HepG2 (cell line): ENCODE results near the gene SHISA9. TPM values are rescaled to one million over a fixed set of nuclear protein-coding genes. Genes with fewer than 3 reads are reported as not detected.
A peak's percentile ranks its signal among the peaks of the same experiment; 100 is the strongest.

ENCODE experiments used
- ATAC-seq: fragments of 200-7000 bp; cut with Tn5 transposase; 3 replicates; pipeline ENCODE4 v1.9.1; 2020; ENCODE audit warnings: mild to moderate bottlenecking, moderate library complexity
- BruUV-seq: library from RNA; stranded (reverse); fragments of 400-500 nt; replicated peaks from 2 replicates; lab custom pipeline; 2021; lab: Mats Ljungman, UMichigan
- CTCF ChIA-PET: fragments of 300-600 bp; formaldehyde crosslinking; extraction: SDS; loops from one replicate; lab custom pipeline; 2021; ENCODE audit warnings: low total read pairs, inconsistent platforms, low intra/inter-chr PET ratio; lab: Yijun Ruan, JAX
- POLR2A ChIA-PET: fragments of 350-600 bp; sonication (Branson Sonifier 250); formaldehyde crosslinking; loops from one replicate; lab custom pipeline; 2020; ENCODE audit warnings: antibody characterized with exemption, inconsistent platforms; lab: Yijun Ruan, JAX
- DNase-seq: peaks from one replicate; pipeline ENCODE4 v3.0.0-alpha.2; 2015; ENCODE audit warnings: low spot score
- FAIRE-seq: peaks from 3 replicates; lab custom pipeline; 2011; peaks lifted over from hg19 to GRCh38; lab: Jason Lieb, UNC
- H2AFZ ChIP-seq: one replicate; pipeline ENCODE4 v1.6.1; 2011; ENCODE audit warnings: low read length, inconsistent platforms
- H3K27ac ChIP-seq: fragments of 300-600 bp; 3 replicates; pipeline ENCODE4 v1.8.0; 2011; ENCODE audit warnings: mixed run types, mild to moderate bottlenecking, mixed read lengths, low read length, inconsistent platforms; ENCODE audit not compliant: insufficient read depth; ENCODE audit errors: extremely low read length
- H3K27me3 ChIP-seq, 2 experiments: fragments of 200-600 bp in 1 of 2; 2 replicates in 1 of 2; 3 replicates in 1 of 2; pipeline versions ENCODE4 v1.6.0 to v1.8.0; 2011; ENCODE audit warnings: low read length in 2 of 2, mild to moderate bottlenecking in 2 of 2, moderate library complexity in 2 of 2, inconsistent platforms in 1 of 2; ENCODE audit not compliant: insufficient read depth in 2 of 2, control insufficient read depth in 1 of 2
- H3K36me3 ChIP-seq, 2 experiments: fragments of 200-600 bp in 1 of 2; replicated peaks in 1 of 2; 2 replicates in 1 of 2; 3 replicates in 1 of 2; pipeline versions ENCODE4 v1.5.1 to v1.8.0; 2011; ENCODE audit warnings: low read length in 2 of 2, inconsistent platforms in 1 of 2; ENCODE audit not compliant: insufficient read depth in 2 of 2, control insufficient read depth in 1 of 2
- H3K4me1 ChIP-seq: 2 replicates; pipeline ENCODE4 v1.5.1; 2012; ENCODE audit warnings: low read length, inconsistent platforms; ENCODE audit not compliant: insufficient read depth
- H3K4me2 ChIP-seq: 2 replicates; pipeline ENCODE4 v1.6.0; 2011; ENCODE audit warnings: low read depth, low read length, inconsistent platforms
- H3K4me3 ChIP-seq, 3 experiments: fragments of 200-600 bp in 1 of 3; sonication (generic), shearing (Covaris generic) in 1 of 3; replicated peaks in 1 of 3; 2 replicates each; pipeline ENCODE4 v1.5.1; 2011 to 2016; ENCODE audit warnings: low read length in 3 of 3, inconsistent platforms in 2 of 3, low read depth in 2 of 3, mild to moderate bottlenecking in 2 of 3, control low read depth in 1 of 3, mixed read lengths in 1 of 3; ENCODE audit not compliant: insufficient read depth in 1 of 3
- H3K79me2 ChIP-seq: one replicate; pipeline ENCODE4 v1.6.1; 2011; ENCODE audit warnings: low read length, inconsistent platforms; ENCODE audit not compliant: insufficient read depth
- H3K9ac ChIP-seq: 2 replicates; pipeline ENCODE4 v1.6.0; 2011; ENCODE audit warnings: mild to moderate bottlenecking, low read depth, low read length, inconsistent platforms; ENCODE audit not compliant: insufficient read depth
- H3K9me3 ChIP-seq: 2 replicates; pipeline ENCODE4 v1.5.1; 2012; ENCODE audit warnings: mild to moderate bottlenecking, low read length
- H4K20me1 ChIP-seq: 2 replicates; pipeline ENCODE4 v1.6.0; 2011; ENCODE audit warnings: inconsistent platforms, mild to moderate bottlenecking, low read length, moderate library complexity; ENCODE audit not compliant: insufficient read depth
- E2F1 ChIP-seq: sonication (generic); formaldehyde crosslinking; IDR thresholded peaks from 2 replicates; pipeline ENCODE4 v1.5.0; 2020; ENCODE audit warnings: missing genetic modification reagents
- EZH2 ChIP-seq: conservative IDR thresholded peaks from 2 replicates; pipeline ENCODE4 v1.6.1; 2012; ENCODE audit warnings: mild to moderate bottlenecking, low read depth, low read length, moderate library complexity
- IRF2 ChIP-seq: IDR thresholded peaks from 2 replicates; pipeline ENCODE4 v1.6.1; 2018; ENCODE audit warnings: missing genetic modification reagents, missing compliant biosample characterization
- SUZ12 ChIP-seq: fragments of 150-350 bp; IDR thresholded peaks from 2 replicates; pipeline ENCODE4 v1.6.1; 2014; ENCODE audit warnings: low read depth, low read length
- ZNF777 ChIP-seq: sonication (generic); formaldehyde crosslinking; IDR thresholded peaks from 2 replicates; pipeline ENCODE4 v1.4.0; 2020; ENCODE audit warnings: missing genetic modification reagents
- WGBS: methylation state at CpG from one replicate; pipeline ENCODE4 v1.1.6; 2017; ENCODE audit warnings: low lambda C conversion rate; 5-methylcytosine and 5-hydroxymethylcytosine counted together
- in situ Hi-C: cut with HindIII; loops from 2 replicates; pipeline ENCODE4 v1.10.0; 2017; ENCODE audit warnings: low pct_unique_long_range_greater_than_20kb; ENCODE audit not compliant: extremely low pct_ligation_motif_present
- intact Hi-C: fragments of 100-400 bp; cut with micrococcal nuclease; formaldehyde crosslinking; loops from one replicate; pipeline ENCODE4 v1.10.0; 2022; ENCODE audit not compliant: unreplicated experiment
- polyA plus RNA-seq, 8 experiments: library from polyadenylated mRNA; depleted of rRNA in 3 of 8; stranded (reverse) in 7 of 8; unstranded in 1 of 8; fragments of >200 nt; fragmentation: Illumina TruSeq in 4 of 8; extraction: Trizol in 4 of 8; gene quantifications; 2 replicates each; pipeline versions ENCODE4 v1.2.1 to v1.2.3, GENCODE V29; 2011 to 2016; ENCODE audit warnings: low read depth in 4 of 8, missing spikeins in 1 of 8, mixed read lengths in 1 of 8; ENCODE audit not compliant: insufficient read depth in 1 of 8
- total RNA-seq, 5 experiments: library from RNA; depleted of rRNA; stranded (reverse); fragments of >200 nt; fragmentation: Illumina TruSeq; extraction: Trizol; gene quantifications; 2 replicates each; pipeline ENCODE4 v1.2.3, GENCODE V29; 2016; ENCODE audit warnings: low read depth in 1 of 5
- TF ChIP-seq, protein P1 (sequence below): sonication (generic); formaldehyde crosslinking; conservative IDR thresholded peaks from 2 replicates; pipeline ENCODE4 v1.4.0; 2020; ENCODE audit warnings: missing genetic modification reagents
- TF ChIP-seq, protein P2 (sequence below), 2 experiments: sonication (generic) in 1 of 2; formaldehyde crosslinking in 1 of 2; IDR thresholded peaks; 2 replicates each; pipeline versions ENCODE4 v1.6.1 to v1.9.0; 2014 to 2022; ENCODE audit warnings: antibody characterized with exemption in 1 of 2, borderline replicate concordance in 1 of 2, inconsistent platforms in 1 of 2, low read depth in 1 of 2, missing genetic modification reagents in 1 of 2

Gene SHISA9
- total and polyA plus RNA-seq, 2 of the 13 experiments (the other 11 are each of a cell fraction or from before 2014, with no cell fraction given), result 0.01 TPM; not detected in 1

- in situ Hi-C loops, result no loop called here
- DNase-seq, result no peak
- Histone ChIP-seq H3K4me2 (no peak overlapping the region), H3K9ac (no peak overlapping the region), H3K4me3 (no peak overlapping the region), H4K20me1 (no peaks in the 10 kb centered on the region; the same call in 1 of the 2 replicates), H3K4me1 (no peaks in the 10 kb centered on the region), H2AFZ (no peak overlapping the region), H3K27me3 (peaks cover 14 to 55% of the 10 kb centered on the region in 2 experiments), H3K9me3 (no peaks in the 10 kb centered on the region), H3K36me3 (no peaks in the 10 kb centered on the region), H3K79me2 (no peaks in the 10 kb centered on the region), H3K27ac (no peak overlapping the region)
- BruUV-seq, result no TSS peak
- FAIRE-seq, result no peak
- peak; percentile 8; the same call in 1 of the 3 replicates for ATAC-seq
- TF ChIP-seq ZNF777 (CRISPR knock-in tag), result no peak
- 0 out of 2 replicates have a peak, but pooled peaks have one; percentile 29 for TF ChIP-seq EZH2
- 60% methylated on average over 33 of the region's 37 CpGs for WGBS
- ChIA-PET CTCF (no interaction called here), POLR2A (no interaction called here)
- intact Hi-C loops, result no loop called here
Measured at GRCh38 chr16:12900599-12901203, 697 bp upstream of the SHISA9 start.

DNA sequence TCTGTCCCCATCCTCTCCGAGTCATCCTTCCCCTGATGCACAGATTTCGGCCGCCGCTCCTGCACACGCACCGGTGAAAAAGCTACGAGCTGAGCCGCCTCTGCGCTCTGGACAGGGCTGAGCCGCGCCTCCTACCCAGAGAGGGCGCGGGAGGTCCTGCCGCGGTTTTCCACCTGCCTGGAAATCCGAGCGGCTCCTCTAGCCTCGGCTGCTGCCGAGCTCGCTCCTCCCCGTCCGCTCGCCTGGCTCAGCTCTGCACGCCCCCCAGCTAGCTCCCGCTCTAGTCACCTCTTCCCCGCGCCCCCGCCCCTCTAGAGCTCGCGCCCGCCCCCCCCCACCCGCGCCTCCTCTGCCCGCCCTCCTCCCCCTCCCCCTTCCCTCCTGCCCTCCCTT lies 198 bp upstream of the SHISA9 start:
- Histone ChIP-seq H3K4me2 (no peak overlapping the region), H3K36me3 (no peaks in the 10 kb centered on the region), H2AFZ (no peak overlapping the region), H4K20me1 (no peaks in the 10 kb centered on the region; the same call in 1 of the 2 replicates), H3K9me3 (no peaks in the 10 kb centered on the region), H3K9ac (no peak overlapping the region), H3K4me3 (no peak overlapping the region), H3K27me3 (peaks cover 14 to 56% of the 10 kb centered on the region in 2 experiments), H3K4me1 (no peaks in the 10 kb centered on the region), H3K79me2 (no peaks in the 10 kb centered on the region), H3K27ac (no peak overlapping the region)
- in situ Hi-C loops (no loop called here), intact Hi-C loops (no loop called here)
- ChIA-PET POLR2A (no interaction called here), CTCF (no interaction called here)
- ATAC-seq (peak; percentile 17; the same call in 2 of the 3 replicates), DNase-seq (no peak), FAIRE-seq (no peak)
- no TSS peak for BruUV-seq
- 35% methylated on average over 29 of the region's 34 CpGs for WGBS
- TF ChIP-seq SUZ12 (no peak), IRF2 (CRISPR knock-in tag) (no peak), E2F1 (CRISPR knock-in tag) (no peak)
- TF ChIP-seq, protein P1, sequence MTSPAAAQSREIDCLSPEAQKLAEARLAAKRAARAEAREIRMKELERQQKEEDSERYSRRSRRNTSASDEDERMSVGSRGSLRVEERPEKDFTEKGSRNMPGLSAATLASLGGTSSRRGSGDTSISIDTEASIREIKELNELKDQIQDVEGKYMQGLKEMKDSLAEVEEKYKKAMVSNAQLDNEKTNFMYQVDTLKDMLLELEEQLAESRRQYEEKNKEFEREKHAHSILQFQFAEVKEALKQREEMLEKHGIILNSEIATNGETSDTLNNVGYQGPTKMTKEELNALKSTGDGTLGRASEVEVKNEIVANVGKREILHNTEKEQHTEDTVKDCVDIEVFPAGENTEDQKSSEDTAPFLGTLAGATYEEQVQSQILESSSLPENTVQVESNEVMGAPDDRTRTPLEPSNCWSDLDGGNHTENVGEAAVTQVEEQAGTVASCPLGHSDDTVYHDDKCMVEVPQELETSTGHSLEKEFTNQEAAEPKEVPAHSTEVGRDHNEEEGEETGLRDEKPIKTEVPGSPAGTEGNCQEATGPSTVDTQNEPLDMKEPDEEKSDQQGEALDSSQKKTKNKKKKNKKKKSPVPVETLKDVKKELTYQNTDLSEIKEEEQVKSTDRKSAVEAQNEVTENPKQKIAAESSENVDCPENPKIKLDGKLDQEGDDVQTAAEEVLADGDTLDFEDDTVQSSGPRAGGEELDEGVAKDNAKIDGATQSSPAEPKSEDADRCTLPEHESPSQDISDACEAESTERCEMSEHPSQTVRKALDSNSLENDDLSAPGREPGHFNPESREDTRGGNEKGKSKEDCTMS, result no peak
- TF ChIP-seq, protein P2, sequence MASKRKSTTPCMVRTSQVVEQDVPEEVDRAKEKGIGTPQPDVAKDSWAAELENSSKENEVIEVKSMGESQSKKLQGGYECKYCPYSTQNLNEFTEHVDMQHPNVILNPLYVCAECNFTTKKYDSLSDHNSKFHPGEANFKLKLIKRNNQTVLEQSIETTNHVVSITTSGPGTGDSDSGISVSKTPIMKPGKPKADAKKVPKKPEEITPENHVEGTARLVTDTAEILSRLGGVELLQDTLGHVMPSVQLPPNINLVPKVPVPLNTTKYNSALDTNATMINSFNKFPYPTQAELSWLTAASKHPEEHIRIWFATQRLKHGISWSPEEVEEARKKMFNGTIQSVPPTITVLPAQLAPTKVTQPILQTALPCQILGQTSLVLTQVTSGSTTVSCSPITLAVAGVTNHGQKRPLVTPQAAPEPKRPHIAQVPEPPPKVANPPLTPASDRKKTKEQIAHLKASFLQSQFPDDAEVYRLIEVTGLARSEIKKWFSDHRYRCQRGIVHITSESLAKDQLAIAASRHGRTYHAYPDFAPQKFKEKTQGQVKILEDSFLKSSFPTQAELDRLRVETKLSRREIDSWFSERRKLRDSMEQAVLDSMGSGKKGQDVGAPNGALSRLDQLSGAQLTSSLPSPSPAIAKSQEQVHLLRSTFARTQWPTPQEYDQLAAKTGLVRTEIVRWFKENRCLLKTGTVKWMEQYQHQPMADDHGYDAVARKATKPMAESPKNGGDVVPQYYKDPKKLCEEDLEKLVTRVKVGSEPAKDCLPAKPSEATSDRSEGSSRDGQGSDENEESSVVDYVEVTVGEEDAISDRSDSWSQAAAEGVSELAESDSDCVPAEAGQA (IDR thresholded peaks at IDR 0.05; ENCODE audit: low read depth), result no peak
- TF ChIP-seq, protein P2 (CRISPR knock-in tag; IDR thresholded peaks at IDR 0.05; ENCODE audit: borderline replicate concordance), result no peak
